ENCODE measurements around the gene LINGO1. TPM values are rescaled to one million over a fixed set of nuclear protein-coding genes. Genes with fewer than 3 reads are reported as not detected.

The LINGO1 gene
- total RNA-seq, 1 experiment from 2014 or later = 51.3 TPM

DNA sequence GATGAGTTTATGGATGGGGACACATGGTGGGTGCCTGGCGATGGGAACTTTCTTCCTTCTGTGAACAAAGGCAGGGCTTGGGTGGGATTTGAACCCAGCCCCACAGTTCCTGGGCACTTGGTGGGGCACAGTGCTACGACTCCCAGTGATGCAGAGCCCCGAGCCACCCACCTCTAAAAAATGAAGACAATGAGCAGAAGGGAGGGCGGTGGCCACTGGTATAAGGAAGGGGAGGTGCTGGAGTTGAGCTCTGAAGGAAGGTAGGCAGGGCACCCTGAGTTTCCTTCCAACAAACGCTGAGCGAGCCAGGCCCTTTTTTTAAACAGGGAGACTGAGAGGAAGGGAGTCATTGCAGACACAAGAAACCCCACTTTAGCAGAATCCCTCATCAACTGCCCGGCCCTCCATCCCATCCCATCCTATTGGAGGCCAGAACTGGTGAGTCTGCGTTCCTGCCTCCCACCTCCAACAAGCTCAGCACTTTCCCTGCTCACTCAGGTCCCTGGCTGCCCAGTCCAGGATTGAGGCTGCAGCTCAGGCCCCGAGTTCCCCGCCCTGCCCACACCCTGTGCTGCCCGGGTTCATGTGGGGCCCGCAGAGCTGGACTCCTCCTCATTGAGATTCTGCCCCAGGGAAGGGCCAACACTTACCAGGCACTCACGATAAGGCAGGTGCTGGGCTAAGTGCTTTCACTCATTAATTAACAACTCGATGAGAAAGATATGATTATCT lies 57.3 kb downstream of the LINGO1 start:
- ChIA-PET POLR2A (no interaction called here), CTCF (interaction anchor here (0.9 to 3.6 kb wide), 6 partner anchors 9 to 468 kb away, joined by 3 to 14 read pairs (median 4); no protein-coding TSS in a partner anchor)
- Mint-ChIP-seq H3K4me3 (no peak overlapping the region), H3K4me1 (0 out of 2 replicates have a peak, but pooled peaks cover 2% of the 10 kb centered on the region), H3K36me3 (no peaks in the 10 kb centered on the region), H3K9me3 (no peaks in the 10 kb centered on the region), H3K27me3 (ENCODE audit: low read depth) (no peaks in the 10 kb centered on the region), H3K27ac (no peak overlapping the region)
- DNase-seq (ENCODE audit: low spot score) (no peak), ATAC-seq (no peak)
- no peak for TF ChIP-seq SOX15 (CRISPR knock-in tag; IDR thresholded peaks at IDR 0.05)
- TF ChIP-seq ZNF281 (CRISPR knock-in tag; IDR thresholded peaks at IDR 0.05) = no peak
- no peak for TF ChIP-seq ZBTB21 (CRISPR knock-in tag; IDR thresholded peaks at IDR 0.05; ENCODE audit: borderline replicate concordance)
- TF ChIP-seq ZNF138 (CRISPR knock-in tag; conservative IDR thresholded peaks at IDR 0.05) = no peak
- no peak for TF ChIP-seq GRHL2 (CRISPR knock-in tag; IDR thresholded peaks at IDR 0.05; ENCODE audit: insufficient replicate concordance, severe bottlenecking)
- TF ChIP-seq TEAD1 (CRISPR knock-in tag; IDR thresholded peaks at IDR 0.05) = no peak
- TF ChIP-seq HMGXB4 (CRISPR knock-in tag; IDR thresholded peaks at IDR 0.05) = no peak
- TF ChIP-seq, protein P1, sequence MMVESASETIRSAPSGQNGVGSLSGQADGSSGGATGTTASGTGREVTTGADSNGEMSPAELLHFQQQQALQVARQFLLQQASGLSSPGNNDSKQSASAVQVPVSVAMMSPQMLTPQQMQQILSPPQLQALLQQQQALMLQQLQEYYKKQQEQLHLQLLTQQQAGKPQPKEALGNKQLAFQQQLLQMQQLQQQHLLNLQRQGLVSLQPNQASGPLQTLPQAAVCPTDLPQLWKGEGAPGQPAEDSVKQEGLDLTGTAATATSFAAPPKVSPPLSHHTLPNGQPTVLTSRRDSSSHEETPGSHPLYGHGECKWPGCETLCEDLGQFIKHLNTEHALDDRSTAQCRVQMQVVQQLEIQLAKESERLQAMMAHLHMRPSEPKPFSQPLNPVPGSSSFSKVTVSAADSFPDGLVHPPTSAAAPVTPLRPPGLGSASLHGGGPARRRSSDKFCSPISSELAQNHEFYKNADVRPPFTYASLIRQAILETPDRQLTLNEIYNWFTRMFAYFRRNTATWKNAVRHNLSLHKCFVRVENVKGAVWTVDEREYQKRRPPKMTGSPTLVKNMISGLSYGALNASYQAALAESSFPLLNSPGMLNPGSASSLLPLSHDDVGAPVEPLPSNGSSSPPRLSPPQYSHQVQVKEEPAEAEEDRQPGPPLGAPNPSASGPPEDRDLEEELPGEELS (CRISPR knock-in tag; IDR thresholded peaks at IDR 0.05) = no peak
- TF ChIP-seq, protein P2, sequence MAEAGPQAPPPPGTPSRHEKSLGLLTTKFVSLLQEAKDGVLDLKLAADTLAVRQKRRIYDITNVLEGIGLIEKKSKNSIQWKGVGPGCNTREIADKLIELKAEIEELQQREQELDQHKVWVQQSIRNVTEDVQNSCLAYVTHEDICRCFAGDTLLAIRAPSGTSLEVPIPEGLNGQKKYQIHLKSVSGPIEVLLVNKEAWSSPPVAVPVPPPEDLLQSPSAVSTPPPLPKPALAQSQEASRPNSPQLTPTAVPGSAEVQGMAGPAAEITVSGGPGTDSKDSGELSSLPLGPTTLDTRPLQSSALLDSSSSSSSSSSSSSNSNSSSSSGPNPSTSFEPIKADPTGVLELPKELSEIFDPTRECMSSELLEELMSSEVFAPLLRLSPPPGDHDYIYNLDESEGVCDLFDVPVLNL (CRISPR knock-in tag; IDR thresholded peaks at IDR 0.05; ENCODE audit: borderline replicate concordance, low read depth) = no peak
- TF ChIP-seq SMAD4 (CRISPR knock-in tag; IDR thresholded peaks at IDR 0.05) = no peak
- TF ChIP-seq ZNF396 (CRISPR knock-in tag; IDR thresholded peaks at IDR 0.05; ENCODE audit: borderline replicate concordance) = no peak
- no peak for TF ChIP-seq NFE2L1 (CRISPR knock-in tag; IDR thresholded peaks at IDR 0.05)
- TF ChIP-seq ZNF219 (CRISPR knock-in tag; IDR thresholded peaks at IDR 0.05; ENCODE audit: borderline replicate concordance) = no peak
- TF ChIP-seq ERG (CRISPR knock-in tag; IDR thresholded peaks at IDR 0.05) = no peak
- TF ChIP-seq AFF4 (CRISPR knock-in tag; IDR thresholded peaks at IDR 0.05; ENCODE audit: borderline replicate concordance) = no peak
- no peak for TF ChIP-seq RELA (CRISPR knock-in tag; IDR thresholded peaks at IDR 0.05; ENCODE audit: borderline replicate concordance)
- TF ChIP-seq ZNF425 (CRISPR knock-in tag; conservative IDR thresholded peaks at IDR 0.05) = no peak

Measured in WTC11 (cell line).